Activated CD4-positive, alpha-beta memory T cell treated with anti-CD3 and anti-CD28 coated beads for 36 hours (primary cell): Measurements from ENCODE around the gene PEDS1. TPM values are rescaled to one million over a fixed set of nuclear protein-coding genes. Genes with fewer than 3 reads are reported as not detected.
"Not testable (repeated sequence)": the region's sequence is repeated elsewhere in the genome, so short reads cannot be mapped to it uniquely, and the experiment has no call there.

Experiments
- CTCF ChIA-PET: fragments of 350-600 bp; sonication (Branson Sonifier 250); formaldehyde crosslinking; loops from one replicate; lab custom pipeline; 2021; ENCODE audit warnings: antibody characterized with exemption, inconsistent platforms; lab: Charles Lee
- POLR2A ChIA-PET: fragments of 350-600 bp; sonication (Branson Sonifier 250); formaldehyde crosslinking; loops from one replicate; lab custom pipeline; 2021; ENCODE audit warnings: antibody characterized with exemption; lab: Charles Lee
- DNase-seq: peaks from one replicate; pipeline ENCODE4 v3.0.0-alpha.2; 2020
- H3K27ac Mint-ChIP-seq: one replicate; pipeline ENCODE4 v1.8.0; 2021; ENCODE audit warnings: mixed read lengths
- H3K27me3 Mint-ChIP-seq: one replicate; pipeline ENCODE4 v1.8.0; 2021; ENCODE audit warnings: mixed read lengths
- H3K36me3 Mint-ChIP-seq: one replicate; pipeline ENCODE4 v1.8.0; 2021; ENCODE audit warnings: mixed read lengths
- H3K4me1 Mint-ChIP-seq: one replicate; pipeline ENCODE4 v1.8.0; 2021; ENCODE audit warnings: low read depth, mixed read lengths
- H3K4me3 Mint-ChIP-seq: one replicate; pipeline ENCODE4 v1.8.0; 2021; ENCODE audit warnings: mild to moderate bottlenecking, mixed read lengths
- H3K9me3 Mint-ChIP-seq: one replicate; pipeline ENCODE4 v1.8.0; 2021; ENCODE audit warnings: mixed read lengths
- intact Hi-C: fragments of 100-400 bp; cut with micrococcal nuclease; formaldehyde crosslinking; loops from one replicate; pipeline ENCODE4 v1.15.1; 2023
- total RNA-seq, 2 experiments: library from RNA; stranded (reverse); gene quantifications; one replicate each; pipeline ENCODE4 v1.2.3, GENCODE V29; 2021

Gene PEDS1
- total RNA-seq, 2 experiments from 2014 or later, result 15.0 to 16.9 TPM

GRCh38 chr20:50174456-50174855, 20.9 kb upstream of the PEDS1 start:
- peaks cover under 1% of the 10 kb centered on the region for H3K9me3 Mint-ChIP-seq

GRCh38 chr20:50172347-50173013, 19.0 kb upstream of the PEDS1 start:
- DNase-seq, result no peak
- H3K27me3 Mint-ChIP-seq, result peaks cover 9% of the 10 kb centered on the region
- H3K36me3 Mint-ChIP-seq, result no peaks in the 10 kb centered on the region
- CTCF ChIA-PET, result interaction anchor here (0.7 to 7.8 kb wide), 5 partner anchors 13 to 290 kb away, joined by 3 to 216 read pairs (median 5); no protein-coding TSS in a partner anchor
- intact Hi-C loops, result no loop called here
- peaks cover 2% of the 10 kb centered on the region for H3K9me3 Mint-ChIP-seq
- no peaks in the 10 kb centered on the region for H3K4me1 Mint-ChIP-seq
- no peak overlapping the region for H3K4me3 Mint-ChIP-seq
- H3K27ac Mint-ChIP-seq, result no peak overlapping the region
- POLR2A ChIA-PET, result no interaction called here

More at GRCh38 chr20:50174456-50174855, 20.9 kb upstream of the PEDS1 start:
- H3K4me1 Mint-ChIP-seq, result no peaks in the 10 kb centered on the region
- POLR2A ChIA-PET, result no interaction called here
- H3K36me3 Mint-ChIP-seq, result no peaks in the 10 kb centered on the region
- H3K27me3 Mint-ChIP-seq, result peaks cover 8% of the 10 kb centered on the region
- intact Hi-C loops, result no loop called here
- no peak for DNase-seq
- CTCF ChIA-PET, result interaction anchor here (1.1 to 1.3 kb wide), 4 partner anchors 9 to 280 kb away, joined by 3 to 6 read pairs (median 4); no protein-coding TSS in a partner anchor
- H3K27ac Mint-ChIP-seq, result no peak overlapping the region
- no peak overlapping the region for H3K4me3 Mint-ChIP-seq

GRCh38 chr20:50170549-50171220, 17.2 kb upstream of the PEDS1 start:
- Mint-ChIP-seq H3K27ac (no peak overlapping the region), H3K4me1 (peaks cover 8% of the 10 kb centered on the region), H3K4me3 (no peak overlapping the region), H3K9me3 (peaks cover 2% of the 10 kb centered on the region), H3K36me3 (no peaks in the 10 kb centered on the region), H3K27me3 (peaks cover 9% of the 10 kb centered on the region)
- intact Hi-C loops, result no loop called here
- no peak for DNase-seq
- ChIA-PET POLR2A (no interaction called here), CTCF (interaction anchor here (0.7 to 7.8 kb wide), 12 partner anchors 7 to 414 kb away, joined by 3 to 216 read pairs (median 15); partner anchors contain the start of gene PEDS1)

- H3K4me3 Mint-ChIP-seq, result no peak overlapping the region
- H3K27me3 Mint-ChIP-seq, result peaks cover 9% of the 10 kb centered on the region
- DNase-seq, result peak; percentile 90
- ChIA-PET CTCF (interaction anchor here (0.6 to 7.8 kb wide), 37 partner anchors 9 to 580 kb away, joined by 3 to 216 read pairs (median 5); partner anchors contain the start of genes PEDS1 and UBE2V1), POLR2A (interaction anchor here (0.8 to 1.4 kb wide), 2 partner anchors 25 to 49 kb away, joined by 3 to 6 read pairs; no protein-coding TSS in a partner anchor)
- H3K27ac Mint-ChIP-seq, result peak overlapping the region; percentile 2
- H3K9me3 Mint-ChIP-seq, result peaks cover 2% of the 10 kb centered on the region
- H3K36me3 Mint-ChIP-seq, result no peaks in the 10 kb centered on the region
- intact Hi-C loops, result loop anchor here (1.0 to 5.0 kb wide), 4 partner anchors 48 to 190 kb away; no protein-coding TSS in a partner anchor
- peaks cover 11% of the 10 kb centered on the region for H3K4me1 Mint-ChIP-seq
Observed at GRCh38 chr20:50169329-50169823, 15.9 kb upstream of the PEDS1 start.

DNA sequence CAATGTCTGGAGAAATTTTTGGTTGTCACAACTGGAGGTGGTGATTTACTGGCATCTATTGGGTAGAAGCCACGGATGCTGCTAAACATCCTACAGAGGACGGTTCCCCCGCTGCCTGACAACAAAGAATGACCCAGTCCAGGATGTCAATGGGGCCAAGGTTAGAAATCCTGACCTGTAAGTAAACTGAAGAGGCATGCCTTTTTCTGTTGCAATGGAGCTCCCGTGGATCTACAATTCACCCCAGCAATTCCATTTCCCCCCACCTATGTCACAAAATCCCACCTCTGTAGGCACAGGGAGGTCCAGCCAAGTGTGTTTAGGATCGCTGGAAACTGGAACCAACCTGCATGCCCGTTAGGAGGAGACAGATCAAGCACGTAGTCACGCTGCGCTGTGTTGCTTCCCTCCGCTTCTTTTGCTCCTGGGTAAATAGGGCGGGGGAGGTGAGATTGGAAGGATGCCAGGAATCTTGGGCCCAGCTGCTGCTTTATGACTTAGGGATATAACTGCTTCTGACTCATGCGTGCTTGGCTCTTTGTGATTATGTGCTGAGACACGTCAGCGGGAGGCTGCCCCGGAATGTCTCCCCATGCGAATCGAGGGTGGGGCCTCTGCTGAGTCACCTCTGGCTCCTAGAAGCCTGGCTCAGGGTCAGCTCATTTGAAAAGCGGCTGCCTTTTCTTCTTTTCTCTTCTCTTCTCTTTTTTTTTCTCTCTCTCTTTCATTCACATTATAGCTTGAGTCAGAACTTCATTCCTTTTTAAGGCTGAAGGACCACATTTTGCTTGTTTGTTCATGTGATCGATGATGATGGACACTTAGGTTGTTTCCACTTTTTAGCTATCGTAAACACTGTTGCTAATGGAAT, 12.4 kb upstream of the PEDS1 start:
- ChIA-PET POLR2A (interaction anchor here (0.6 to 1.5 kb wide), 4 partner anchors 12 to 1260 kb away, joined by 3 to 11 read pairs (median 4); partner anchors contain the start of genes PEDS1 and UBE2V1), CTCF (interaction anchor here (0.8 to 7.8 kb wide), 14 partner anchors 8 to 187 kb away, joined by 3 to 216 read pairs (median 6); no protein-coding TSS in a partner anchor)
- Mint-ChIP-seq H3K4me1 (peaks cover 11% of the 10 kb centered on the region), H3K27me3 (peaks cover 2% of the 10 kb centered on the region), H3K4me3 (peak overlapping the region; percentile 61), H3K36me3 (no peaks in the 10 kb centered on the region), H3K9me3 (peaks cover 2% of the 10 kb centered on the region), H3K27ac (peak overlapping the region; percentile 84)
- peak; percentile 95 for DNase-seq
- intact Hi-C loops, result loop anchor here (1.0 to 5.0 kb wide), 4 partner anchors 12 to 94 kb away; partner anchors contain the start of gene UBE2V1

GRCh38 chr20:50163570-50164317, 10.2 kb upstream of the PEDS1 start:
- ChIA-PET POLR2A (no interaction called here), CTCF (no interaction called here)
- intact Hi-C loops, result no loop called here
- no peaks in the 10 kb centered on the region for H3K36me3 Mint-ChIP-seq
- no peaks in the 10 kb centered on the region for H3K27me3 Mint-ChIP-seq
- peaks cover 11% of the 10 kb centered on the region for H3K4me1 Mint-ChIP-seq
- no peak for DNase-seq
- no peaks in the 10 kb centered on the region for H3K9me3 Mint-ChIP-seq
- H3K27ac Mint-ChIP-seq, result no peak overlapping the region
- no peak overlapping the region for H3K4me3 Mint-ChIP-seq

GRCh38 chr20:50161494-50161893, 8.0 kb upstream of the PEDS1 start:
- H3K27me3 Mint-ChIP-seq, H3K4me3 Mint-ChIP-seq, H3K36me3 Mint-ChIP-seq, DNase-seq, POLR2A ChIA-PET, H3K9me3 Mint-ChIP-seq, intact Hi-C loops: not testable (repeated sequence)
- CTCF ChIA-PET, result interaction anchor here (1.1 to 1.6 kb wide), 2 partner anchors 8 to 17 kb away, joined by 3 to 4 read pairs; no protein-coding TSS in a partner anchor
- H3K27ac Mint-ChIP-seq, result peak overlapping the region; percentile 62
- peaks cover 11% of the 10 kb centered on the region for H3K4me1 Mint-ChIP-seq

- intact Hi-C loops, result loop anchor here (1.0 kb wide), 1 partner anchor 40 kb away; the partner anchor contains the start of gene UBE2V1
- Mint-ChIP-seq H3K9me3 (no peaks in the 10 kb centered on the region), H3K4me3 (peak overlapping the region; percentile 81), H3K27ac (peak overlapping the region; percentile 64), H3K36me3 (peaks cover 8% of the 10 kb centered on the region), H3K27me3 (no peaks in the 10 kb centered on the region), H3K4me1 (peaks cover 49% of the 10 kb centered on the region)
- ChIA-PET POLR2A (interaction anchor here (2.0 to 3.0 kb wide), 5 partner anchors 13 to 43 kb away, joined by 6 to 18 read pairs (median 15); partner anchors contain the start of genes CEBPB and UBE2V1), CTCF (interaction anchor here (0.9 to 3.8 kb wide), 14 partner anchors 11 to 174 kb away, joined by 3 to 44 read pairs (median 8); partner anchors contain the start of gene UBE2V1)
- no peak for DNase-seq
Observed at GRCh38 chr20:50153153-50153499, 397 bp downstream of the PEDS1 start.

DNA sequence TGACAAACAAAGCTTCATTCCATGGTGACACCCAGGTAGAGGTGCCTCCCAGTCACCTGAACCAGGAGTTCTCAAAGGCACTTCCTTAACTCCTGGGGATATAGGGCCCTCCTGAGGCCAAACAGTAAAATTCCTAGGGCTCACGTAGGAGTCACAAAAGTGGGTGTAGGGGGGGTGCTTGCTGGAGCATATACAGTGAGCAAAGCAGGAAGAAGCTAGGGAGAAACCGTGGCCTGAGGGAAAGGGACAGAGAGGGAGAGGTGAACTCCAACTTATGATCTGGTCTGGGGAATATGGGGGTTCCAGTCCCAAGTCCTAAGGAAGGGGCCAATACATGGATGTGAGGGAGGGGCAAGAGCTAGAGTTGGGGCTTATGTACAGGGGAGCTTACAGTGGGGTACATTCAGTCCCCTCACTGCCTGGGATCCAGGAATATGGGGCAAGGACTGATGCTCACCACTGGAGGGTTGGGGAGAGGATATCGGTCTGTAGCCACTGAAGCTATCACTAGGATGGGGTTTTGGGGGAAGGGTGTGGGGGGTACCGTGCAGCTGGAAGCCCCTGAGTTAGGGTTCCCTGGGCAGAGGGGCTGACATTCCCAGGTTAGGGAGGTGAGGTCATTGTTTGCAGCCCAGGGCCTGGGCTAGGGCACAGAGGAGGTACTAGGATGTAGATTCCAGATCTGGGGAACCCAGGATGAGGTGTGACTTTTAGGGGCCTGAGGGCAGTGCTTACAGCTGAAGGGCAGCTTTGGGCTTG, 950 bp downstream of the PEDS1 start:
- DNase-seq, result no peak
- POLR2A ChIA-PET, result interaction anchor here (2.3 to 3.0 kb wide), 4 partner anchors 13 to 42 kb away, joined by 11 to 18 read pairs (median 16); partner anchors contain the start of gene UBE2V1
- Mint-ChIP-seq H3K9me3 (no peaks in the 10 kb centered on the region), H3K4me3 (peak overlapping the region; percentile 81), H3K27ac (peak overlapping the region; percentile 64), H3K36me3 (peaks cover 8% of the 10 kb centered on the region), H3K4me1 (peaks cover 54% of the 10 kb centered on the region), H3K27me3 (no peaks in the 10 kb centered on the region)
- intact Hi-C loops, result loop anchor here (1.0 kb wide), 1 partner anchor 39 kb away; the partner anchor contains the start of gene UBE2V1
- CTCF ChIA-PET, result interaction anchor here (0.6 to 3.8 kb wide), 15 partner anchors 11 to 311 kb away, joined by 3 to 44 read pairs (median 6); partner anchors contain the start of gene UBE2V1
